GM18508 (cell line): ENCODE data around the gene PCSK2.

Experiments used
- ATAC-seq: cut with Tn5 transposase; IDR thresholded peaks from one replicate; pipeline ENCODE4 v1.9.1; 2021; ENCODE audit warnings: moderate number of reproducible peaks; ENCODE audit not compliant: insufficient read depth, unreplicated experiment

The PCSK2 gene

GRCh38 chr20:17522528-17522927 lies 295.7 kb downstream of the PCSK2 start:
- no peak for ATAC-seq

DNA sequence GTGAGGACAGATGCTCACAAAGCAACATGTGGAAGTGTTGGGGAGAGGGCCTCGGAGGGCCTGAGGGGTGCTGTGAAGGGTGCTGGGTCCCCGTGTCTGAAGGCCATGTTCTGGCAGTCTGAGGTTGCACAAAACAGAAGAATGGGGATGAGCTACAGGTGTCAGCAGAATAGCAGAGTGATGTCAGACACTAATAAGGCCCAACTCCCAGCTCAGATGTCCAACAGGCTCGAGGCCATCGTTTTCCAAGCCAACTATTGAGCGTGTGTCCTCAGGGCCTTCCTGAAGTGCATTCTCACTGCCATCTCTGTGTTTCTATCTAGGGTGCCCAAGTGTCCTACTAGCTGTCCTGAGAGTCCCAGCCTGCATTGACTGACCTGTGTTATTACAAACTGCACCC lies 296.5 kb downstream of the PCSK2 start:
- ATAC-seq: no peak

DNA sequence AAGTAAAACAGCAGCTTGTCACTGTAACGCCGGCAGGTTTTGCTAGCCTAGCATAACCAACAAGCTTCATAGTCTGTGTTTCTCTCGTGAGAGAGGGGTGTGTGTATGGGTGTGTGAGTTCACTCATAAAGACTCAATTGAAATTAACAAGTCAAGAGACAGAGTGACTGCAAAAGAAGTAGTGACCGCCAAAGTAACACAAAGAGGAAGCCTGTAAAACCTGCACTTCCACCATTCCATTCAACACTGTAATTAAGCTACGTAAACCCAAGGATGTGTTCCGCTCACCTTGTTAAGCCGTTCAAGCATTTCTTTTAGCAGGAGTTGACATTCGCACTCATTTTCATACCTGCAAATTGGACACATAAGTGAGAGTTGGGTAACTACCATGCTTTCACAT lies 297.7 kb downstream of the PCSK2 start:
- no peak for ATAC-seq

GRCh38 chr20:17525132-17525531 lies 298.3 kb downstream of the PCSK2 start:
- no peak for ATAC-seq

- ATAC-seq: no peak
These were observed 298.8 kb downstream of the PCSK2 start for GRCh38 chr20:17525650-17526049.

DNA sequence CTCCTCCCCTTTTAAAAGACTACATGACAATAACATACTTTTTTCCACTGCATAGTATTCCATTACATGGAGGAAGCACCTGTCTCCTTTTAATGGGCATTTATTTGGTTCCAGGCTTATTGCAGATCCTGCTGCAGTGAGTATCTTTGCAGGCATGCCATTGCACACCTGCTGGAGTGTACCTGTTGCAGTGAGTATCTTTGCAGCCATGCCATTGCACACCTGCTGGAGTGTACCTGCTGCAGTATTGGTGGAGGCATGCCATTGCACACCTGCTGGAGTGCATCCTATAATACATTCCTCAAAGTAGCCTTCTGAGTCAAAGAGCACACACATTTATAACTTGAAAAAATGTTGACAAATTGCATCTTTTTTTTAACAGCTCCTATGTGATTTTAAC lies 302.7 kb downstream of the PCSK2 start:
- ATAC-seq: no peak

DNA sequence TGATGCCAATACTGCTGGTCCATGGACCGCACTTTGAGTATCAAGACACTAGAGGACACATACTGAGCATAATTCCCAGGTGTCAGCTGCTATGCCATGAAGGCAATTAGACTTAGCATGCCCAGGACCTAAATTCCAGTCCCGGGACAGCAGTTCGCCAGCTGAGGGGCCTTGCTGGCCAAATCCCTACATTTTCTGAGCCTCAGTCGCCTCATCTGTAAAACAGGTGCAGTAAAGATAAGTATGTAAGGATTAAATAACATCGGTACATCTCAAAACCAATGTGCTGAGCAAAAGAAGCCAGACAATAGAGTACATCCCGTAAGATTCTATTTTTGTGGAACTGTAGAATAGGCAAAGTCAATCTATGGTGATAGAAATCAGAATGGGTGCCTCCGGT lies 303.3 kb downstream of the PCSK2 start:
- no peak for ATAC-seq

- no peak for ATAC-seq
These were observed 304.1 kb downstream of the PCSK2 start, which contains the start of gene BFSP1 for GRCh38 chr20:17530716-17531664. TSS of gene BFSP1 (minus strand) at chr20:17531379. CDS start at chr20:17531329, 50 bp downstream.

- ATAC-seq: no peak
These were observed 304.8 kb downstream of the PCSK2 start for GRCh38 chr20:17531665-17532025.

DNA sequence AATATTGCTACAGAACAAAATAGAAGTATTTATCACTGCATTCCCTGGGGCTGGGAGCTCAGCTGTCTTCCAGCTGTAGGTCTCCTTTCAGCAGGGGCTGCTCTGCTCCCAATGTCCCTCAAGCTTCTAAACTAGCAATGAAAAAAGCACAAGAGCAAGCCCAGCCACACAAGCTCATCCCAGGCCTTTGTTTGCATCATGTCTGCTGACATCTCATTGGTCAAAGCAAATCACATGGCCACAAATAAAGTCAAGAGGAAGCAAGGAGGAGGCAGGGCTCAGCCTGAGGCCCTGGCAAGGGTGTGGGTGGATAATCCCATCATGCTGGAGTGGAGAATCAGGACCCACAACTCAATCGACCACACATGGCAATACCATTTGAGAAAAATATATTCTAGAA lies 306.6 kb downstream of the PCSK2 start:
- no peak for ATAC-seq

- ATAC-seq: no peak
These were observed 307.2 kb downstream of the PCSK2 start for GRCh38 chr20:17534077-17534476.
